Stimulated activated naive CD8-positive, alpha-beta T cell treated with anti-CD3 and anti-CD28 coated beads, Interleukin-15, Interleukin-2, amounts not matched to agents 100 ng/mL and 50 ng/mL, for 24 hours (primary cell): ENCODE results near the gene MSRB3.
"Not testable (repeated sequence)": the region's sequence is repeated elsewhere in the genome, so short reads cannot be mapped to it uniquely, and the experiment has no call there.

ENCODE experiments used
- H3K27ac Mint-ChIP-seq: one replicate; pipeline ENCODE4 v1.8.0; 2021; ENCODE audit warnings: mild to moderate bottlenecking, mixed read lengths
- H3K27me3 Mint-ChIP-seq: one replicate; pipeline ENCODE4 v1.8.0; 2021; ENCODE audit warnings: mixed read lengths
- H3K36me3 Mint-ChIP-seq: one replicate; pipeline ENCODE4 v1.8.0; 2021; ENCODE audit warnings: low read depth, mixed read lengths
- H3K4me1 Mint-ChIP-seq: one replicate; pipeline ENCODE4 v1.8.0; 2021; ENCODE audit warnings: low read depth, mixed read lengths
- H3K4me3 Mint-ChIP-seq: one replicate; pipeline ENCODE4 v1.8.0; 2021; ENCODE audit warnings: mild to moderate bottlenecking, mixed read lengths
- H3K9me3 Mint-ChIP-seq: one replicate; pipeline ENCODE4 v1.8.0; 2021; ENCODE audit warnings: mixed read lengths

MSRB3 gene

GRCh38 chr12:65460063-65460462, 181.6 kb downstream of the MSRB3 start:
- no peak overlapping the region for H3K4me3 Mint-ChIP-seq
- H3K4me1 Mint-ChIP-seq: no peaks in the 10 kb centered on the region
- H3K27me3 Mint-ChIP-seq: no peaks in the 10 kb centered on the region
- no peak overlapping the region for H3K27ac Mint-ChIP-seq
- no peaks in the 10 kb centered on the region for H3K9me3 Mint-ChIP-seq
- no peaks in the 10 kb centered on the region for H3K36me3 Mint-ChIP-seq

- Mint-ChIP-seq H3K4me3 (no peak overlapping the region), H3K36me3 (no peaks in the 10 kb centered on the region), H3K9me3 (no peaks in the 10 kb centered on the region), H3K27ac (no peak overlapping the region), H3K27me3 (no peaks in the 10 kb centered on the region), H3K4me1 (no peaks in the 10 kb centered on the region)
These were observed 182.5 kb downstream of the MSRB3 start for GRCh38 chr12:65461017-65461416.

- no peak overlapping the region for H3K27ac Mint-ChIP-seq
- H3K36me3 Mint-ChIP-seq: no peaks in the 10 kb centered on the region
- H3K4me1 Mint-ChIP-seq: no peaks in the 10 kb centered on the region
- H3K4me3 Mint-ChIP-seq: no peak overlapping the region
- no peaks in the 10 kb centered on the region for H3K9me3 Mint-ChIP-seq
- H3K27me3 Mint-ChIP-seq: no peaks in the 10 kb centered on the region
These were observed 184.0 kb downstream of the MSRB3 start for GRCh38 chr12:65462484-65462883.

DNA sequence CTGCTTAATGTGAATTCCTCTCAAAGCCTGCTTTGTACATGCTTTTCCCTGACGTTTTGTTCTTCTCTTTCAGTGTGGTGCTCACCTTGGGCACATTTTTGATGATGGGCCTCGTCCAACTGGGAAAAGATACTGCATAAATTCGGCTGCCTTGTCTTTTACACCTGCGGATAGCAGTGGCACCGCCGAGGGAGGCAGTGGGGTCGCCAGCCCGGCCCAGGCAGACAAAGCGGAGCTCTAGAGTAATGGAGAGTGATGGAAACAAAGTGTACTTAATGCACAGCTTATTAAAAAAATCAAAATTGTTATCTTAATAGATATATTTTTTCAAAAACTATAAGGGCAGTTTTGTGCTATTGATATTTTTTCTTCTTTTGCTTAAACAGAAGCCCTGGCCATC, 184.6 kb downstream of the MSRB3 start:
- no peaks in the 10 kb centered on the region for H3K36me3 Mint-ChIP-seq
- H3K27ac Mint-ChIP-seq: no peak overlapping the region
- no peak overlapping the region for H3K4me3 Mint-ChIP-seq
- no peaks in the 10 kb centered on the region for H3K9me3 Mint-ChIP-seq
- H3K27me3 Mint-ChIP-seq: no peaks in the 10 kb centered on the region
- no peaks in the 10 kb centered on the region for H3K4me1 Mint-ChIP-seq

- Mint-ChIP-seq H3K27ac (no peak overlapping the region), H3K36me3 (no peaks in the 10 kb centered on the region), H3K4me3 (no peak overlapping the region), H3K4me1 (no peaks in the 10 kb centered on the region), H3K27me3 (no peaks in the 10 kb centered on the region), H3K9me3 (no peaks in the 10 kb centered on the region)
These were observed 185.1 kb downstream of the MSRB3 start for GRCh38 chr12:65463611-65464010.

DNA sequence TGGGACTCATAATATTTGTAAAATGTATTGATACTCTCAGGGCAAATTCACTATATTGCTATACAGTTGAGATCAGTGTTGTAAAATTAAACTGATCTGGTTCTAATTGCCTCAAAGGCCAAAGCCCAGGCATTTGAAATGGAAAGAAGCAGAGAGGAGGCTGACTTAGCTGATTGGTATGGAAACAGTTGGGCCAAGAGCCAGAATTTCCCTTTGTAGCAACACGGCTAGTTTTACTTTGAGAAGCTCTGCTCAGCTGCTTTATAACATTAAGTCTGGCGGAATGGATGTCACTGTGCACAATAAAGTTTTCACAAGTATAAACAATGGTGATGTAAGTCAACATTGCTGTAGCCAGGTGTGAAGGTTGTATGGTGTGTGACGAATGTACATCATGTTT, 186.4 kb downstream of the MSRB3 start:
- H3K4me1 Mint-ChIP-seq: no peaks in the 10 kb centered on the region
- no peaks in the 10 kb centered on the region for H3K9me3 Mint-ChIP-seq
- H3K4me3 Mint-ChIP-seq: no peak overlapping the region
- no peak overlapping the region for H3K27ac Mint-ChIP-seq
- peaks cover 4% of the 10 kb centered on the region for H3K27me3 Mint-ChIP-seq
- H3K36me3 Mint-ChIP-seq: no peaks in the 10 kb centered on the region

- H3K27me3 Mint-ChIP-seq: peaks cover 4% of the 10 kb centered on the region
- no peak overlapping the region for H3K27ac Mint-ChIP-seq
- no peaks in the 10 kb centered on the region for H3K9me3 Mint-ChIP-seq
- no peaks in the 10 kb centered on the region for H3K4me1 Mint-ChIP-seq
- H3K4me3 Mint-ChIP-seq: no peak overlapping the region
- no peaks in the 10 kb centered on the region for H3K36me3 Mint-ChIP-seq
These were observed 187.5 kb downstream of the MSRB3 start for GRCh38 chr12:65465766-65466547.

- Mint-ChIP-seq H3K27ac (no peak overlapping the region), H3K36me3 (no peaks in the 10 kb centered on the region), H3K4me3 (no peak overlapping the region), H3K9me3 (no peaks in the 10 kb centered on the region), H3K4me1 (no peaks in the 10 kb centered on the region), H3K27me3 (peaks cover 4% of the 10 kb centered on the region)
These were observed 188.4 kb downstream of the MSRB3 start for GRCh38 chr12:65466911-65467310.

GRCh38 chr12:65470256-65470655, 191.8 kb downstream of the MSRB3 start:
- Mint-ChIP-seq H3K9me3 (no peaks in the 10 kb centered on the region), H3K36me3 (no peaks in the 10 kb centered on the region), H3K27ac (no peak overlapping the region), H3K4me3 (no peak overlapping the region), H3K27me3 (peaks cover 8% of the 10 kb centered on the region), H3K4me1 (no peaks in the 10 kb centered on the region)

GRCh38 chr12:65472079-65472478, 193.6 kb downstream of the MSRB3 start:
- H3K36me3 Mint-ChIP-seq: no peaks in the 10 kb centered on the region
- no peak overlapping the region for H3K4me3 Mint-ChIP-seq
- no peaks in the 10 kb centered on the region for H3K4me1 Mint-ChIP-seq
- no peak overlapping the region for H3K27ac Mint-ChIP-seq
- peaks cover 15% of the 10 kb centered on the region for H3K27me3 Mint-ChIP-seq
- no peaks in the 10 kb centered on the region for H3K9me3 Mint-ChIP-seq

DNA sequence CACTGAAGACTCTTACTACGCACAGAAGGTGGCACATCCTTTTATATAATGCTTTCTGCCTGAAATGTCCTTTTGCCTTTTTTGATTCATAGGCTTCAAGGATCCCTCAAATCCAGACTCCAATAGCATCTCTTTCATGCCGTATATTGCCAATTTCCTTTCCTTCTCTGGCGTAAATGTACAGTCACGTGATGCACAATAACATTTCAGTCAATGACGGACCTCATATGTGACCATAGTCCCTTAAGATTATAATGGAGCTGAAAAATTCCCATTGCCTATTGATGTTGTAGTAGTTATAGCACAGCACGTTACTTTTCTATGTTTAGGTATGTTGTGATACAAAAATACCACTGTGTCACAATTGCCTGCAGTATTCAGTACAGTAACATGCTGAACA, 196.3 kb downstream of the MSRB3 start:
- H3K36me3 Mint-ChIP-seq: no peaks in the 10 kb centered on the region
- no peaks in the 10 kb centered on the region for H3K4me1 Mint-ChIP-seq
- H3K4me3 Mint-ChIP-seq: no peak overlapping the region
- H3K27ac Mint-ChIP-seq: no peak overlapping the region
- no peaks in the 10 kb centered on the region for H3K9me3 Mint-ChIP-seq
- peaks cover 12% of the 10 kb centered on the region for H3K27me3 Mint-ChIP-seq

- no peak overlapping the region for H3K4me3 Mint-ChIP-seq
- no peaks in the 10 kb centered on the region for H3K4me1 Mint-ChIP-seq
- no peak overlapping the region for H3K27ac Mint-ChIP-seq
- peaks cover 8% of the 10 kb centered on the region for H3K9me3 Mint-ChIP-seq
- no peaks in the 10 kb centered on the region for H3K36me3 Mint-ChIP-seq
- H3K27me3 Mint-ChIP-seq: peaks cover 20% of the 10 kb centered on the region
These were observed 199.2 kb downstream of the MSRB3 start for GRCh38 chr12:65477721-65478120.

GRCh38 chr12:65483891-65484516, 205.5 kb downstream of the MSRB3 start:
- H3K27ac Mint-ChIP-seq, H3K36me3 Mint-ChIP-seq, H3K4me1 Mint-ChIP-seq, H3K4me3 Mint-ChIP-seq: not testable (repeated sequence)
- H3K27me3 Mint-ChIP-seq: peaks cover 13% of the 10 kb centered on the region
- H3K9me3 Mint-ChIP-seq: peaks cover 23% of the 10 kb centered on the region

DNA sequence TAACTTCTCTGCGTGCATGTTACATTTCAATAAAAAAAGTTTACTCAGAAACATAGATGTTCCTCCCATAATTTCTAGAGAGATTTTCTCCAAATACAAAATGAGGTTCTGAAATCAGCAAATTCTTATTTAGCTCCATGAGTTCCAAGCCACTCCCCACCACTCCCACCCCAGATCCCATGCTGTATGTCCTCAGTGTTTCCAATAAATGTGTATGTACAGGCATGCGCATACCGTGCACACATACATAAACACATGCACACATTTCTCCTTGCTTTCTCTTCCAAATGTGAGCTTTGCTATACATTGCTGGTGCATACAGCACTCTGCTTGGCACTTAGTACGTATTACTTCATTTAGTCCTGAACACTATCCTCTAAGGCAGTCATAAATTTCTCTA, 209.7 kb downstream of the MSRB3 start:
- Mint-ChIP-seq H3K9me3 (peaks cover 17% of the 10 kb centered on the region), H3K36me3 (peaks cover 3% of the 10 kb centered on the region), H3K27ac (no peak overlapping the region), H3K4me1 (no peaks in the 10 kb centered on the region), H3K27me3 (peaks cover 15% of the 10 kb centered on the region), H3K4me3 (no peak overlapping the region)

DNA sequence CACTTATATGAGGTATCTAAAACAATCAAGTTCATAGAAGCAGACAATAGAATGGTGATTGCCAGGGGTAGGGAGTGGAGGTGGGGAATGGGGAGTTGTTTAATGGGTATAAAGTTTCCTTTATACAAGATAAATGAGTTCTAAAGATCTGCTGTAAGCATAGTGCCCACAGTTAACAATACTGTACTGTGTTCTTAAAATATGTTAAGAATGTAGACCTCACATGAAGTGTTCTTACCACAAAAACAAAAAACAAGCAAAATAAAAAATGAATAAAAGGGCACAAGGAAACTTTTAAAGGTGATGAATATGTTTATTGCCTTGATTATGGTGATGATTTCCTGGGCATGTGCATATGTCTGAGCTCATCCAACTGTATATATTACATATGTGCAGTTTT, 211.8 kb downstream of the MSRB3 start:
- no peak overlapping the region for H3K4me3 Mint-ChIP-seq
- H3K36me3 Mint-ChIP-seq: no peaks in the 10 kb centered on the region
- H3K27me3 Mint-ChIP-seq: peaks cover 10% of the 10 kb centered on the region
- peaks cover 9% of the 10 kb centered on the region for H3K9me3 Mint-ChIP-seq
- no peak overlapping the region for H3K27ac Mint-ChIP-seq
- H3K4me1 Mint-ChIP-seq: no peaks in the 10 kb centered on the region
